Neural cell (in vitro differentiated cells): ENCODE data around the gene NFKBIZ. TPM values are rescaled to one million over a fixed set of nuclear protein-coding genes. Genes with fewer than 3 reads are reported as not detected.
"Not testable (repeated sequence)": the region's sequence is repeated elsewhere in the genome, so short reads cannot be mapped to it uniquely, and the experiment has no call there.

Experiments
- H2AFZ ChIP-seq: fragments of 200-600, 300-800 bp; sonication (generic), shearing (Covaris generic); 2 replicates; pipeline ENCODE4 v1.6.0; 2014; ENCODE audit warnings: low read depth, mild to moderate bottlenecking, antibody characterized with exemption, low read length, moderate library complexity
- H3F3A ChIP-seq: fragments of 200-600 bp; shearing (Covaris generic); 2 replicates; pipeline ENCODE4 v1.6.1; 2016; ENCODE audit warnings: mild to moderate bottlenecking, moderate library complexity, mixed read lengths, antibody characterized with exemption, low read length; ENCODE audit not compliant: insufficient read depth, poor library complexity, severe bottlenecking
- H3K27ac ChIP-seq: fragments of 200-600, 300-800 bp; sonication (generic), shearing (Covaris generic); 2 replicates; pipeline ENCODE4 v1.5.1; 2014; ENCODE audit warnings: mild to moderate bottlenecking, low read length, moderate library complexity
- H3K27me3 ChIP-seq: fragments of 300-800, 200-600 bp; sonication (generic), shearing (Covaris generic); 2 replicates; pipeline ENCODE4 v1.6.0; 2014; ENCODE audit warnings: mild to moderate bottlenecking, low read depth, low read length, moderate library complexity; ENCODE audit not compliant: insufficient read depth
- H3K36me3 ChIP-seq: fragments of 300-800, 200-600 bp; sonication (generic), shearing (Covaris generic); 2 replicates; pipeline ENCODE4 v1.5.1; 2014; ENCODE audit warnings: mild to moderate bottlenecking, antibody characterized with exemption, low read length, moderate library complexity; ENCODE audit not compliant: insufficient read depth
- H3K4me2 ChIP-seq: fragments of 300-800, 200-600 bp; sonication (generic), shearing (Covaris generic); 2 replicates; pipeline ENCODE4 v1.6.0; 2014; ENCODE audit warnings: mild to moderate bottlenecking, low read length
- H3K4me3 ChIP-seq: fragments of 300-800, 200-600 bp; sonication (generic), shearing (Covaris generic); 2 replicates; pipeline ENCODE4 v1.5.1; 2014; ENCODE audit warnings: mild to moderate bottlenecking, low read length, moderate library complexity
- H3K79me2 ChIP-seq: fragments of 200-600 bp; shearing (Covaris generic); replicated peaks from 2 replicates; pipeline ENCODE4 v1.6.0; 2014; ENCODE audit warnings: mild to moderate bottlenecking, low read length, moderate library complexity; ENCODE audit not compliant: insufficient read depth
- H3K9ac ChIP-seq: fragments of 300-800, 200-600 bp; sonication (generic), shearing (Covaris generic); 2 replicates; pipeline ENCODE4 v1.6.1; 2016; ENCODE audit warnings: mild to moderate bottlenecking, low read length, mixed read lengths
- H3K9me2 ChIP-seq: fragments of 200-600 bp; shearing (Covaris generic); 2 replicates; pipeline ENCODE4 v1.6.1; 2016; ENCODE audit warnings: mild to moderate bottlenecking, low read length, mixed read lengths; ENCODE audit not compliant: insufficient read depth
- H3K9me3 ChIP-seq: fragments of 200-600, 300-800 bp; sonication (generic), shearing (Covaris generic); 2 replicates; pipeline ENCODE4 v1.6.1; 2016; ENCODE audit warnings: mild to moderate bottlenecking, mixed run types, low read length, moderate library complexity, mixed read lengths
- H4K20me1 ChIP-seq: fragments of 200-600 bp; shearing (Covaris generic); 2 replicates; pipeline ENCODE4 v1.6.1; 2016; ENCODE audit warnings: mild to moderate bottlenecking, mixed run types; ENCODE audit not compliant: insufficient read depth
- EP300 ChIP-seq: fragments of 450-650 bp; conservative IDR thresholded peaks from 2 replicates; pipeline ENCODE4 v1.6.1; 2014; ENCODE audit warnings: antibody characterized with exemption, mild to moderate bottlenecking, moderate library complexity; ENCODE audit not compliant: poor library complexity, severe bottlenecking
- EZH2 ChIP-seq: fragments of 200-600, 300-800 bp; shearing (Covaris generic), sonication (generic); IDR thresholded peaks from 2 replicates; pipeline ENCODE4 v1.6.1; 2014; ENCODE audit warnings: antibody characterized with exemption, low read length, borderline replicate concordance, mild to moderate bottlenecking; ENCODE audit not compliant: insufficient read depth, poor library complexity, severe bottlenecking
- MXI1 ChIP-seq: fragments of 450-650 bp; conservative IDR thresholded peaks from 2 replicates; pipeline ENCODE4 v1.6.1; 2014; ENCODE audit warnings: antibody characterized with exemption, mild to moderate bottlenecking; ENCODE audit not compliant: poor library complexity, severe bottlenecking
- POLR2AphosphoS5 ChIP-seq: IDR thresholded peaks from 2 replicates; pipeline ENCODE4 v1.6.1; 2012
- RAD21 ChIP-seq: fragments of 450-650 bp; conservative IDR thresholded peaks from 2 replicates; pipeline ENCODE4 v1.6.1; 2014; ENCODE audit warnings: antibody characterized with exemption, mild to moderate bottlenecking, moderate library complexity
- SMC3 ChIP-seq: fragments of 450-650 bp; conservative IDR thresholded peaks from 2 replicates; pipeline ENCODE4 v1.6.1; 2014; ENCODE audit warnings: antibody characterized with exemption, mild to moderate bottlenecking, moderate library complexity; ENCODE audit not compliant: poor library complexity
- TAF1 ChIP-seq: IDR thresholded peaks from 2 replicates; pipeline ENCODE4 v1.6.1; 2012; ENCODE audit warnings: low read depth
- polyA plus RNA-seq: library from polyadenylated mRNA; depleted of rRNA; stranded (reverse); fragments of >200 nt; gene quantifications from 2 replicates; pipeline ENCODE4 v1.2.3, GENCODE V29; 2014
- TF ChIP-seq, protein P1 (sequence below): IDR thresholded peaks from 2 replicates; pipeline ENCODE4 v1.6.1; 2012; ENCODE audit warnings: borderline replicate concordance
- TF ChIP-seq, protein P2 (sequence below): fragments of 450-650 bp; IDR thresholded peaks from 2 replicates; pipeline ENCODE4 v1.5.1; 2014; ENCODE audit warnings: antibody characterized with exemption, mild to moderate bottlenecking, moderate library complexity; ENCODE audit not compliant: poor library complexity, severe bottlenecking

Gene NFKBIZ
- polyA plus RNA-seq, 1 donor from 2014 or later, result 0.84 TPM

DNA sequence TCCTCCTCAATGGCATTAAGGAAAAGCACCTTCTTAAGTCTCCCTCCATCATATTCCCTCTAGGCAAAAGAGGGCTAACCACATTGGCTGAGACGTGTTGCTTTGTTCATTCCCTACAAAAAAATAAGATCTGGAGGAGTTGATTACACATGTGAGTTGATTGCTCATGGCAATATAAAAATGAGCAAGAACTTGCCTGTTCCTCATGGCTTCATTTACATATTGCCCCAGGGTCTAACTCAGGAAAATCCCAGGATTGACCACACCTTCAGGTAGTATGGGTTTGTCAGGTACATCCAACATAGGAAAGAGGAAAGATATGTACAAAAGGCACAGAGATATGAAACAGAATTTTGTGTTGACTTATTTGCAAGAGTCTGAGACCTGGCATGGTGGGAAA is 35.5 kb downstream of the NFKBIZ start:
- Histone ChIP-seq H3K9me3 (no peaks in the 10 kb centered on the region), H3F3A (no peaks in the 10 kb centered on the region), H3K9me2 (no peaks in the 10 kb centered on the region), H4K20me1 (no peaks in the 10 kb centered on the region), H3K4me2 (no peak overlapping the region), H2AFZ (no peak overlapping the region), H3K4me3 (no peak overlapping the region), H3K79me2 (no peaks in the 10 kb centered on the region), H3K36me3 (no peaks in the 10 kb centered on the region), H3K9ac (no peak overlapping the region), H3K27me3 (no peaks in the 10 kb centered on the region), H3K27ac (no peak overlapping the region)
- TF ChIP-seq SMC3 (no peak), MXI1 (no peak), TAF1 (no peak), EZH2 (no peak)
- TF ChIP-seq, protein P1, sequence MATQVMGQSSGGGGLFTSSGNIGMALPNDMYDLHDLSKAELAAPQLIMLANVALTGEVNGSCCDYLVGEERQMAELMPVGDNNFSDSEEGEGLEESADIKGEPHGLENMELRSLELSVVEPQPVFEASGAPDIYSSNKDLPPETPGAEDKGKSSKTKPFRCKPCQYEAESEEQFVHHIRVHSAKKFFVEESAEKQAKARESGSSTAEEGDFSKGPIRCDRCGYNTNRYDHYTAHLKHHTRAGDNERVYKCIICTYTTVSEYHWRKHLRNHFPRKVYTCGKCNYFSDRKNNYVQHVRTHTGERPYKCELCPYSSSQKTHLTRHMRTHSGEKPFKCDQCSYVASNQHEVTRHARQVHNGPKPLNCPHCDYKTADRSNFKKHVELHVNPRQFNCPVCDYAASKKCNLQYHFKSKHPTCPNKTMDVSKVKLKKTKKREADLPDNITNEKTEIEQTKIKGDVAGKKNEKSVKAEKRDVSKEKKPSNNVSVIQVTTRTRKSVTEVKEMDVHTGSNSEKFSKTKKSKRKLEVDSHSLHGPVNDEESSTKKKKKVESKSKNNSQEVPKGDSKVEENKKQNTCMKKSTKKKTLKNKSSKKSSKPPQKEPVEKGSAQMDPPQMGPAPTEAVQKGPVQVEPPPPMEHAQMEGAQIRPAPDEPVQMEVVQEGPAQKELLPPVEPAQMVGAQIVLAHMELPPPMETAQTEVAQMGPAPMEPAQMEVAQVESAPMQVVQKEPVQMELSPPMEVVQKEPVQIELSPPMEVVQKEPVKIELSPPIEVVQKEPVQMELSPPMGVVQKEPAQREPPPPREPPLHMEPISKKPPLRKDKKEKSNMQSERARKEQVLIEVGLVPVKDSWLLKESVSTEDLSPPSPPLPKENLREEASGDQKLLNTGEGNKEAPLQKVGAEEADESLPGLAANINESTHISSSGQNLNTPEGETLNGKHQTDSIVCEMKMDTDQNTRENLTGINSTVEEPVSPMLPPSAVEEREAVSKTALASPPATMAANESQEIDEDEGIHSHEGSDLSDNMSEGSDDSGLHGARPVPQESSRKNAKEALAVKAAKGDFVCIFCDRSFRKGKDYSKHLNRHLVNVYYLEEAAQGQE, result no peak
- TF ChIP-seq, protein P2, sequence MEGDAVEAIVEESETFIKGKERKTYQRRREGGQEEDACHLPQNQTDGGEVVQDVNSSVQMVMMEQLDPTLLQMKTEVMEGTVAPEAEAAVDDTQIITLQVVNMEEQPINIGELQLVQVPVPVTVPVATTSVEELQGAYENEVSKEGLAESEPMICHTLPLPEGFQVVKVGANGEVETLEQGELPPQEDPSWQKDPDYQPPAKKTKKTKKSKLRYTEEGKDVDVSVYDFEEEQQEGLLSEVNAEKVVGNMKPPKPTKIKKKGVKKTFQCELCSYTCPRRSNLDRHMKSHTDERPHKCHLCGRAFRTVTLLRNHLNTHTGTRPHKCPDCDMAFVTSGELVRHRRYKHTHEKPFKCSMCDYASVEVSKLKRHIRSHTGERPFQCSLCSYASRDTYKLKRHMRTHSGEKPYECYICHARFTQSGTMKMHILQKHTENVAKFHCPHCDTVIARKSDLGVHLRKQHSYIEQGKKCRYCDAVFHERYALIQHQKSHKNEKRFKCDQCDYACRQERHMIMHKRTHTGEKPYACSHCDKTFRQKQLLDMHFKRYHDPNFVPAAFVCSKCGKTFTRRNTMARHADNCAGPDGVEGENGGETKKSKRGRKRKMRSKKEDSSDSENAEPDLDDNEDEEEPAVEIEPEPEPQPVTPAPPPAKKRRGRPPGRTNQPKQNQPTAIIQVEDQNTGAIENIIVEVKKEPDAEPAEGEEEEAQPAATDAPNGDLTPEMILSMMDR, result no peak

DNA sequence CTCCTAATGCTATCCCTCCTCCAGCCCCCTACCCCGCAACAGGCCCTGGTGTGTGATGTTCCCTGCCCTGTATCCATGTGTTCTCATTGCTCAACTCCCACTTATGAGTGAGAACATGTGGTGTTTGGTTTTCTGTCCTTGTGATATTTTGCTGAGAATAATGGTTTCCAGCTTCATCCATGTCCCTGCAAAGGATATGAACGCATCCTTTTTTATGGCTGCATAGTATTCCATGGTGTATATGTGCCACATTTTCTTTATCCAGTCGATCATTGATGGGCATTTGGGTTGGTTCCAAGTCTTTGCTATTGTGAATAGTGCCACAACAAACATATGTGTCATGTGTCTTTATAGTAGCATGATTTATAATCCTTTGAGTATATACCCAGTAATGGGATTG is 36.3 kb downstream of the NFKBIZ start:
- H2AFZ ChIP-seq, H3K9ac ChIP-seq: not testable (repeated sequence)

DNA sequence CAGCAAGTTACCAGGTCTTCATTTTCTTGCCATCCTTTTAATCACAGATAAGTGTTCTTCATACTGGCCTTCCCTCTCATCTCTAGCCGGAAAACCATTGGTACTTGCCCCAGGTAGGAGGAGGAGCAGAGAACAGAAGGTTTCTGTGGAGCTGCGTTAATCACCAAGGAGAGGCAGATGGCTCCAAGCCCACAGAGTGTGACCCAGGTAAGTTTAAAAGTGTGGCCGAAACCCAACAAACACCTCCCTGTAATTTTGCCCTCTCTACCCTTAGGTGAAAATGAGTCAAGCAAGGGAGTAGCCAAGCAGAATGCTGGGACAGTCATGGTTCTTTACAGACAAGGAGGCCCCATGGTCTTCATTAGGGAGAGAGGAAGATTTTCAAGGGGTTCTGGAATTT is 37.3 kb downstream of the NFKBIZ start:
- no peak overlapping the region for H3K4me2 ChIP-seq
- H3K9me3 ChIP-seq, result no peaks in the 10 kb centered on the region
- no peaks in the 10 kb centered on the region for H3K27me3 ChIP-seq
- no peaks in the 10 kb centered on the region for H3F3A ChIP-seq
- TF ChIP-seq EZH2, result no peak
- TF ChIP-seq, protein P1, result no peak
- no peak for TF ChIP-seq EP300
- TF ChIP-seq RAD21, result no peak
- TF ChIP-seq POLR2AphosphoS5, result no peak
- TF ChIP-seq SMC3, result no peak
- no peak for TF ChIP-seq MXI1
- no peak for TF ChIP-seq TAF1
- TF ChIP-seq, protein P2, result no peak
- H4K20me1 ChIP-seq, result no peaks in the 10 kb centered on the region
- H3K4me3 ChIP-seq, result no peak overlapping the region
- H2AFZ ChIP-seq, result no peak overlapping the region
- H3K9me2 ChIP-seq, result no peaks in the 10 kb centered on the region
- H3K9ac ChIP-seq, result no peak overlapping the region
- H3K27ac ChIP-seq, result no peak overlapping the region
- H3K79me2 ChIP-seq, result no peaks in the 10 kb centered on the region
- no peaks in the 10 kb centered on the region for H3K36me3 ChIP-seq

More for the DNA sequence above, 36.3 kb downstream of the NFKBIZ start:
- not testable (repeated sequence) for H3K9me3 ChIP-seq, H3K27me3 ChIP-seq, H3K36me3 ChIP-seq, H3K4me3 ChIP-seq, H3K27ac ChIP-seq, H3K4me2 ChIP-seq, H3F3A ChIP-seq, H3K79me2 ChIP-seq, H4K20me1 ChIP-seq, H3K9me2 ChIP-seq
